HT1080 (cell line): ENCODE measurements around the gene ALG8. TPM values are rescaled to one million over a fixed set of nuclear protein-coding genes. Genes with fewer than 3 reads are reported as not detected.
A peak's percentile ranks its signal among the peaks of the same experiment; 100 is the strongest.
"Not testable (repeated sequence)": the region's sequence is repeated elsewhere in the genome, so short reads cannot be mapped to it uniquely, and the experiment has no call there.

ENCODE experiments used
- DNase-seq: peaks from one replicate; pipeline ENCODE4 v3.0.0-alpha.2; 2015; ENCODE audit warnings: low read depth
- total RNA-seq: library from RNA; depleted of rRNA; stranded (reverse); fragments of >200 nt; shearing (Covaris generic); gene quantifications from 2 replicates; pipeline ENCODE4 v1.2.3, GENCODE V29; 2014

The ALG8 gene
- total RNA-seq, 1 experiment from 2014 or later, result 56.8 TPM

- DNase-seq, result no peak
Observed at GRCh38 chr11:78072455-78072854, 67.0 kb downstream of the ALG8 start.

GRCh38 chr11:78071717-78072116 is 67.7 kb downstream of the ALG8 start:
- no peak for DNase-seq

GRCh38 chr11:78070621-78071020 is 68.8 kb downstream of the ALG8 start:
- DNase-seq, result no peak

GRCh38 chr11:78069465-78069864 is 70.0 kb downstream of the ALG8 start:
- no peak for DNase-seq

GRCh38 chr11:78067704-78068103 is 71.7 kb downstream of the ALG8 start:
- no peak for DNase-seq

- no peak for DNase-seq
Observed at GRCh38 chr11:78066471-78066870, 73.0 kb downstream of the ALG8 start.

GRCh38 chr11:78065203-78065602 is 74.2 kb downstream of the ALG8 start:
- DNase-seq, result no peak

- DNase-seq, result no peak
Observed at GRCh38 chr11:78063440-78064181, 75.8 kb downstream of the ALG8 start, which contains the start of gene THRSP. Gene THRSP, plus strand, starts transcription at chr11:78063861. Its CDS starts 21 bp downstream, at chr11:78063882.

- no peak for DNase-seq
Observed at GRCh38 chr11:78062671-78063070, 76.8 kb downstream of the ALG8 start.

- no peak for DNase-seq
Observed at GRCh38 chr11:78061921-78062311, 77.5 kb downstream of the ALG8 start.

GRCh38 chr11:78061088-78061920 is 78.1 kb downstream of the ALG8 start:
- no peak for DNase-seq

GRCh38 chr11:78060533-78060932 is 78.9 kb downstream of the ALG8 start:
- no peak for DNase-seq

GRCh38 chr11:78059749-78060328 is 79.6 kb downstream of the ALG8 start:
- not testable (repeated sequence) for DNase-seq

GRCh38 chr11:78057462-78058055 is 81.9 kb downstream of the ALG8 start:
- DNase-seq, result no peak

GRCh38 chr11:78056093-78056492 is 83.3 kb downstream of the ALG8 start:
- DNase-seq, result no peak

- no peak for DNase-seq
Observed at GRCh38 chr11:78054971-78055370, 84.5 kb downstream of the ALG8 start.

GRCh38 chr11:78050964-78051831 is 88.2 kb downstream of the ALG8 start:
- DNase-seq, result peak; percentile 92
